ENCODE measurements around the gene AFP. TPM values are rescaled to one million over a fixed set of nuclear protein-coding genes. Genes with fewer than 3 reads are reported as not detected.
A peak's percentile ranks its signal among the peaks of the same experiment; 100 is the strongest.

Gene AFP
- total and polyA plus RNA-seq, 2 of the 13 experiments (the other 11 are each of a cell fraction or from before 2014, with no cell fraction given) = 9,434 to 13,105 TPM

DNA sequence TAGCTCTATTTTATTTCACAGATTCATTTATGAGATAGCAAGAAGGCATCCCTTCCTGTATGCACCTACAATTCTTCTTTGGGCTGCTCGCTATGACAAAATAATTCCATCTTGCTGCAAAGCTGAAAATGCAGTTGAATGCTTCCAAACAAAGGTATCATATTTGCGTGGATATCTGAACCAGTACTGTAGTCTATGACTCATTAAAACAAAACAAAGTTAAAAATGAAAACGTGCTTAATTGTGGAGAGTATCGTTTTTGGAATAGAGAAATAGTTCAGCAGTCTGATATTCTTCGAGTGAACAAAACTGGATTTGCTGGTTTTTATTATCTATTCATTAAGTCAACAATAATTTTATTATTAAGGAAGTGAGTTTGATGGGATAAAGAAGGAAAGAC is 6.3 kb downstream of the AFP start (continued):
- TF ChIP-seq, protein P1, sequence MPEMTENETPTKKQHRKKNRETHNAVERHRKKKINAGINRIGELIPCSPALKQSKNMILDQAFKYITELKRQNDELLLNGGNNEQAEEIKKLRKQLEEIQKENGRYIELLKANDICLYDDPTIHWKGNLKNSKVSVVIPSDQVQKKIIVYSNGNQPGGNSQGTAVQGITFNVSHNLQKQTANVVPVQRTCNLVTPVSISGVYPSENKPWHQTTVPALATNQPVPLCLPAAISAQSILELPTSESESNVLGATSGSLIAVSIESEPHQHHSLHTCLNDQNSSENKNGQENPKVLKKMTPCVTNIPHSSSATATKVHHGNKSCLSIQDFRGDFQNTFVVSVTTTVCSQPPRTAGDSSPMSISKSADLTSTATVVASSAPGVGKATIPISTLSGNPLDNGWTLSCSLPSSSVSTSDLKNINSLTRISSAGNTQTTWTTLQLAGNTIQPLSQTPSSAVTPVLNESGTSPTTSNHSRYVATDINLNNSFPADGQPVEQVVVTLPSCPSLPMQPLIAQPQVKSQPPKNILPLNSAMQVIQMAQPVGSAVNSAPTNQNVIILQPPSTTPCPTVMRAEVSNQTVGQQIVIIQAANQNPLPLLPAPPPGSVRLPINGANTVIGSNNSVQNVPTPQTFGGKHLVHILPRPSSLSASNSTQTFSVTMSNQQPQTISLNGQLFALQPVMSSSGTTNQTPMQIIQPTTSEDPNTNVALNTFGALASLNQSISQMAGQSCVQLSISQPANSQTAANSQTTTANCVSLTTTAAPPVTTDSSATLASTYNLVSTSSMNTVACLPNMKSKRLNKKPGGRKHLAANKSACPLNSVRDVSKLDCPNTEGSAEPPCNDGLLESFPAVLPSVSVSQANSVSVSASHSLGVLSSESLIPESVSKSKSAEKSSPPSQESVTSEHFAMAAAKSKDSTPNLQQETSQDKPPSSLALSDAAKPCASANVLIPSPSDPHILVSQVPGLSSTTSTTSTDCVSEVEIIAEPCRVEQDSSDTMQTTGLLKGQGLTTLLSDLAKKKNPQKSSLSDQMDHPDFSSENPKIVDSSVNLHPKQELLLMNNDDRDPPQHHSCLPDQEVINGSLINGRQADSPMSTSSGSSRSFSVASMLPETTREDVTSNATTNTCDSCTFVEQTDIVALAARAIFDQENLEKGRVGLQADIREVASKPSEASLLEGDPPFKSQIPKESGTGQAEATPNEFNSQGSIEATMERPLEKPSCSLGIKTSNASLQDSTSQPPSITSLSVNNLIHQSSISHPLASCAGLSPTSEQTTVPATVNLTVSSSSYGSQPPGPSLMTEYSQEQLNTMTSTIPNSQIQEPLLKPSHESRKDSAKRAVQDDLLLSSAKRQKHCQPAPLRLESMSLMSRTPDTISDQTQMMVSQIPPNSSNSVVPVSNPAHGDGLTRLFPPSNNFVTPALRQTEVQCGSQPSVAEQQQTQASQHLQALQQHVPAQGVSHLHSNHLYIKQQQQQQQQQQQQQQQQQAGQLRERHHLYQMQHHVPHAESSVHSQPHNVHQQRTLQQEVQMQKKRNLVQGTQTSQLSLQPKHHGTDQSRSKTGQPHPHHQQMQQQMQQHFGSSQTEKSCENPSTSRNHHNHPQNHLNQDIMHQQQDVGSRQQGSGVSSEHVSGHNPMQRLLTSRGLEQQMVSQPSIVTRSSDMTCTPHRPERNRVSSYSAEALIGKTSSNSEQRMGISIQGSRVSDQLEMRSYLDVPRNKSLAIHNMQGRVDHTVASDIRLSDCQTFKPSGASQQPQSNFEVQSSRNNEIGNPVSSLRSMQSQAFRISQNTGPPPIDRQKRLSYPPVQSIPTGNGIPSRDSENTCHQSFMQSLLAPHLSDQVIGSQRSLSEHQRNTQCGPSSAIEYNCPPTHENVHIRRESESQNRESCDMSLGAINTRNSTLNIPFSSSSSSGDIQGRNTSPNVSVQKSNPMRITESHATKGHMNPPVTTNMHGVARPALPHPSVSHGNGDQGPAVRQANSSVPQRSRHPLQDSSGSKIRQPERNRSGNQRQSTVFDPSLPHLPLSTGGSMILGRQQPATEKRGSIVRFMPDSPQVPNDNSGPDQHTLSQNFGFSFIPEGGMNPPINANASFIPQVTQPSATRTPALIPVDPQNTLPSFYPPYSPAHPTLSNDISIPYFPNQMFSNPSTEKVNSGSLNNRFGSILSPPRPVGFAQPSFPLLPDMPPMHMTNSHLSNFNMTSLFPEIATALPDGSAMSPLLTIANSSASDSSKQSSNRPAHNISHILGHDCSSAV (CRISPR knock-in tag; IDR thresholded peaks at IDR 0.05; ENCODE audit: borderline replicate concordance) = no peak
- TF ChIP-seq ZNF264 (CRISPR knock-in tag; IDR thresholded peaks at IDR 0.05) = peak; percentile 21; the same call in 1 of the 2 replicates
- TF ChIP-seq TFAP4 (IDR thresholded peaks at IDR 0.05; ENCODE audit: borderline replicate concordance, low read depth) = no peak
- TF ChIP-seq ZFYVE20 (CRISPR knock-in tag; IDR thresholded peaks at IDR 0.05; ENCODE audit: borderline replicate concordance, low read depth) = no peak
- peak; percentile 76 for TF ChIP-seq POLR2AphosphoS5 (IDR thresholded peaks at IDR 0.05; ENCODE audit: low read depth, low read length)
- no peak for TF ChIP-seq ZNF598 (CRISPR knock-in tag; IDR thresholded peaks at IDR 0.05; ENCODE audit: borderline replicate concordance)
- TF ChIP-seq, protein P2, sequence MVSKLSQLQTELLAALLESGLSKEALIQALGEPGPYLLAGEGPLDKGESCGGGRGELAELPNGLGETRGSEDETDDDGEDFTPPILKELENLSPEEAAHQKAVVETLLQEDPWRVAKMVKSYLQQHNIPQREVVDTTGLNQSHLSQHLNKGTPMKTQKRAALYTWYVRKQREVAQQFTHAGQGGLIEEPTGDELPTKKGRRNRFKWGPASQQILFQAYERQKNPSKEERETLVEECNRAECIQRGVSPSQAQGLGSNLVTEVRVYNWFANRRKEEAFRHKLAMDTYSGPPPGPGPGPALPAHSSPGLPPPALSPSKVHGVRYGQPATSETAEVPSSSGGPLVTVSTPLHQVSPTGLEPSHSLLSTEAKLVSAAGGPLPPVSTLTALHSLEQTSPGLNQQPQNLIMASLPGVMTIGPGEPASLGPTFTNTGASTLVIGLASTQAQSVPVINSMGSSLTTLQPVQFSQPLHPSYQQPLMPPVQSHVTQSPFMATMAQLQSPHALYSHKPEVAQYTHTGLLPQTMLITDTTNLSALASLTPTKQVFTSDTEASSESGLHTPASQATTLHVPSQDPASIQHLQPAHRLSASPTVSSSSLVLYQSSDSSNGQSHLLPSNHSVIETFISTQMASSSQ (IDR thresholded peaks at IDR 0.05; ENCODE audit: low read depth) = no peak
- TF ChIP-seq, protein P2 (CRISPR knock-in tag; IDR thresholded peaks at IDR 0.05; ENCODE audit: borderline replicate concordance) = no peak
- no peak for TF ChIP-seq DRAP1 (CRISPR knock-in tag; IDR thresholded peaks at IDR 0.05)
- TF ChIP-seq MBD4 (IDR thresholded peaks at IDR 0.05; ENCODE audit: borderline replicate concordance, low read length) = 0 out of 2 replicates have a peak, but pooled peaks have one; percentile 2
- TF ChIP-seq CREB1 (IDR thresholded peaks at IDR 0.05) = no peak
- 0 out of 2 replicates have a peak, but pooled peaks have one; percentile 19 for TF ChIP-seq CREB1 (CRISPR knock-in tag; IDR thresholded peaks at IDR 0.05)
